ENCODE results near the gene G3BP2.

DNA sequence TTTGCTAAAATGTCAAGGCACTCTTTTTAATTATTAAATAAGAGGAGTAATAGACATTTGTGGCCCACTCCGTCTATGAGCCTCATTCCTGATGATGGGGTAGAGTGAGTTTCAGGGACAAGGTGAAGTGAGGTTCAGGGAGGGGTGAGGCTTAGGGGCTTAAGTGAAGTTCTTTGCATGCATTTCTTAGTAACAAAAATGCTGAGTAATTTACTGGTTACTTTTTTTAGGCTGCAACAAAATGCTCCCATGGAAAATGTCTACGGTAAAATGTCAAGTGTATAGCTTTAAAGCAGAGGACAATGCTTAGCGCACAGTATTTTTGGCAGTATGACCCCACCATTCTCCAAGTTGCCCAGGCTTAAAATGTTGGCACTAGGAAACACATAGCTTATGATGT is 49.2 kb upstream of the G3BP2 start:
- TF ChIP-seq, protein P1, sequence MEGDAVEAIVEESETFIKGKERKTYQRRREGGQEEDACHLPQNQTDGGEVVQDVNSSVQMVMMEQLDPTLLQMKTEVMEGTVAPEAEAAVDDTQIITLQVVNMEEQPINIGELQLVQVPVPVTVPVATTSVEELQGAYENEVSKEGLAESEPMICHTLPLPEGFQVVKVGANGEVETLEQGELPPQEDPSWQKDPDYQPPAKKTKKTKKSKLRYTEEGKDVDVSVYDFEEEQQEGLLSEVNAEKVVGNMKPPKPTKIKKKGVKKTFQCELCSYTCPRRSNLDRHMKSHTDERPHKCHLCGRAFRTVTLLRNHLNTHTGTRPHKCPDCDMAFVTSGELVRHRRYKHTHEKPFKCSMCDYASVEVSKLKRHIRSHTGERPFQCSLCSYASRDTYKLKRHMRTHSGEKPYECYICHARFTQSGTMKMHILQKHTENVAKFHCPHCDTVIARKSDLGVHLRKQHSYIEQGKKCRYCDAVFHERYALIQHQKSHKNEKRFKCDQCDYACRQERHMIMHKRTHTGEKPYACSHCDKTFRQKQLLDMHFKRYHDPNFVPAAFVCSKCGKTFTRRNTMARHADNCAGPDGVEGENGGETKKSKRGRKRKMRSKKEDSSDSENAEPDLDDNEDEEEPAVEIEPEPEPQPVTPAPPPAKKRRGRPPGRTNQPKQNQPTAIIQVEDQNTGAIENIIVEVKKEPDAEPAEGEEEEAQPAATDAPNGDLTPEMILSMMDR (IDR thresholded peaks at IDR 0.05; ENCODE audit: insufficient read depth, low read length, poor library complexity, severe bottlenecking), result no peak
- TF ChIP-seq EZH2phosphoT487 (conservative IDR thresholded peaks at IDR 0.05; ENCODE audit: low read length), result no peak

Measured in SU-DHL-6 (cell line).